Activated naive CD4-positive, alpha-beta T cell treated with anti-CD3 and anti-CD28 coated beads, Interleukin-2, amount 50 U/mL, for 16 hours (primary cell): Measurements from ENCODE around the gene DVL1.

Experiments
- DNase-seq: peaks from one replicate; pipeline ENCODE4 v3.0.0-alpha.2; 2020

DVL1 gene

DNA sequence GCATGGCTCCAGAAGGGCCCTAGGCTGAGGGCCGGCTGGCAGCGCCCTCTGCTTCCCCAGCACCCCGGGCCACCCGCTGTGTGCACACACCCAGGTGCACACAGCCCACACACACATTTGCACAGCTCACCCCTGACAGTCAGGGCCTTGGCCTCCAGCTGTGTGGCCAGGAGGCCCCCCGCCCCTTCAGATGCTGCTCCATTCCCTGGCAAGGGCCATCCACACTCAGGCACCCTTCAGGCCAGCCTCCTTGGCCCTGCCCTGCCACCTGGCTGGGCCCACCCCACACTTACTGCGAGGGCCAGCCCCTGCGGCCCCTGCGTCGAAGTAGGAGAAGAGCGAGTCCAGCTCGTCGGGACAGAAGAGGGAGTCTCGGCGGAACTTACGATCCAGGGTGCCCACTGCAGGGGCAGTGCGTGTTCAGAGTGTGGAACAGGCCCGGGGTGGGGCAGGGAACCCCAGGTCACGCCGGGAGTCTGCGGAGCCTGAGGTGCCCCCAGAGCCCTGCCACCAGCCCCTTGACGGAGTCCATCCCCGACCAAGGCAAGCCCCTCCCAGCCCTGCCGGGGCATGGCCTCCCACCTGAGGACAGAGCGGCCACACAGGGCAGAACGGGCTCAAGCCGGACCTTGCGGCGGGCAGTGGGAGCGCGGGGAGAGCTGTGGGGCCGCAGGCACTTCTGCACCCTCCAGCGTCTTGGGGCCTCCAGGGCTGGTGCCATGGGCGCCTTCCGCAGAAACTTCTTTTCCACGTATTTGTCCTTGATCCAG, 53.9 kb downstream of the DVL1 start:
- DNase-seq = no peak

DNA sequence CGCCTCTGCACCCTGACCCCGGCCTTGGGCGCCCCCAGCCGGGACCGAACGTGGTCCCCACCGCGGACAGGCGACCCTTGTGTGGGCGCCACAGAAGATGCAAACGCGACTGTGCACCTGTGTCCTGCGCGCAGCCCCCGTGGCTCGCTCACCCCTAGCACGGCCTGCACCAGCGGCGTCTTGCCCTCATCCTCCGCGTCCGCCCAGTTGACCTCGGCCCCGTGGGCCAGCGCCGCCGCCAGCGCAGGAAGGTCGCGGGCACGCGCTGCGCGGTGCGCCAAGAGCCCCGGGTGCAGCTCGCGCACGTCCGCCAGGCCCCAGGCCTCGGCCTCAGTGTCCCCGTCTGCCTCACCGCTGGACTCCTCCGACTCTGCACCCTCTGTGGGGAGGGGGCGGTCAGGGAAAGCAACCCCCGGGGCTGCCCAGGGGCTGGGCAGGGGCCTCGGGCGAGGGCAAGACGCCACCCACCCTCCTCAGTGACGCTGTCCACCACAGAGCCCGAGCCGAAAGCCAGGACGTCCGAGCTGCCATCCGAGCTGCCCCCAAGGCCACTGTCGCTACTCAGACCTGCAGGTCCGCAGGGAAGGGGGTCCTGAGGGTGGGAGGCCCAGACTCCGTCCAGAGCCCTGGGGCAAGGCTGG, 54.8 kb downstream of the DVL1 start:
- no peak for DNase-seq

DNA sequence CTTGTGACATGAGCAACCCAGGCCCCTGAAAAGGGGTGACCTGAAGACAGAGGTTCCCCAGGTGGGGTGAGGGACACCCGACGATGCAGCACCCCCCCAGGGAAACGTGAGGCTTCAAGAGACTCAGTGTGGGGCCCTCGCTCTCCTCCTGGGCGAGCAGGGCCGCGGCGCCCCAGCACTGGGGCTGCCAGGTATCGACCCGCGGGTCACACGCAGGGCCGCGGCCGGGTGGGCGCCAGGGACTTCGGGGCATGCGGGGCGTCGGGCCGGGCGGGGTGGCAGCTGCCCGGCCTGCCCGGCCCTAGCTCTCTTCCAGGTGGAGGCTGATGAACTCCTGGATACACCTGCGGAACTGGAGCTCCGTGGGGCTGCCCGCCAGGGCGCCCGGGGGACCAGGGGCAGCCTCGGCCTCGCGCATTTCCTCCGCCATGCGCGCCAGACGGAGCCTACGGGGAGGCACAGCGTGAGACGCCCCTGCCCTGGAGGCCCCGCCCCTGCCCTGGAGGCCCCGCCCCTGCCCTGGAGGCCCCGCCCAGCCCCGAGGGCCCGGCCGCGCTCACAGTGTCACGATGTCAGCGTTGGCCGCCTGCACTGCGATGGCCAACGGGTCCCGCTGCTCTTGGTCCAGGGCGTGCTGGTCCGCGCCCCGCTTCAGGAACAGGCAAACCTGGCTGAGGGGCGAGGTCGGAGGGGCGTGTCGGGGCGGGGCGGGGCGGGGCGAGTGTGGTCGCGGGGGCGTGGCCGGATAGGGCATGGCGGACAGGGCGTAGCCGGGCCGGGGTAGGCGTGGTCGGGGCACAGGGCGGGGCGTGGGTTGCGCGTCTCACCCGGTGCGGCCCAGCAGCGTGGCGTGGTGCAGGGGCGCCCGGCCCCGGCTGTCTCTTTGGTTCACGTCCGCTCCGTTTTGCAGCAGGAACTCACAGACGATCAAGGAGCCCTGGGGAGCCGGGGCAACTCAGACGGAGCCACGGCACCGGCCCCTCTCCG, 55.7 kb downstream of the DVL1 start:
- no peak for DNase-seq

DNA sequence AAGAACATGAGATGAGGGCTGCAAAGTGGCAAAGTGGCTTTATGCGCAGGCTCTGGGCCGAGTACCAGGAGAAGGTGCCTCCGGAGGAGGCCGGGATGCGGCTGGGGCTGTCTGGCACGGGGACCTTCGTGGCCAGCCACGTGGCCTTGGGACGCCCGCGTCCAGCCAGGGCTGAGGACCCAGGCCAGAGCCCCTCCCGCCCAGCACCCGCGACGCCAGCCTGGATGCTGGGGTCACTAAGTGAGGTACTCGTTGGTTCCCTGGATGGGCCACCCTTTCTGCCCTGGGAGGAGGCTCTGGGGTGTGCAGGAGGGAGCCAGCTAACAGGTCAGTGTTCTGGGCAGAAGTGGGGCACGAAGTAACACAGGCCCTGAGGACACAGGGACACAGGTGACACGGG, 56.4 kb downstream of the DVL1 start:
- DNase-seq = no peak

DNA sequence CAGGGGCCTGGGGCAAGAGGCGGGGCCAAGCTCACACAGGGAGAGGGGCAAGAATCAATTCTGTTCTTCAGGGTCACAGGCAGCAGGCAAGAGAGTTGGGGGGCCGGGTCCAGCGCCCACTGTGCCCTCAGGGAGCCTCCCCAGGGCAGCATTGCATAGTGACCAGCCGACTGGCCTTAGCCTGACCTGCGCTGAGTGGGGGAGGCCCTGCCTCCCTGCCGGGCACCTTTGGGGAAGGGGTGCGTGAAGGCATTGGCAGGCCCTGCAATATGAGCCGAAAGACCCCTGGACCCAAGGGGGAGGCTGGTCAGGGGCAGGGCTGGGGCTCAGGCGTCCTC, 56.8 kb downstream of the DVL1 start:
- DNase-seq = no peak

DNA sequence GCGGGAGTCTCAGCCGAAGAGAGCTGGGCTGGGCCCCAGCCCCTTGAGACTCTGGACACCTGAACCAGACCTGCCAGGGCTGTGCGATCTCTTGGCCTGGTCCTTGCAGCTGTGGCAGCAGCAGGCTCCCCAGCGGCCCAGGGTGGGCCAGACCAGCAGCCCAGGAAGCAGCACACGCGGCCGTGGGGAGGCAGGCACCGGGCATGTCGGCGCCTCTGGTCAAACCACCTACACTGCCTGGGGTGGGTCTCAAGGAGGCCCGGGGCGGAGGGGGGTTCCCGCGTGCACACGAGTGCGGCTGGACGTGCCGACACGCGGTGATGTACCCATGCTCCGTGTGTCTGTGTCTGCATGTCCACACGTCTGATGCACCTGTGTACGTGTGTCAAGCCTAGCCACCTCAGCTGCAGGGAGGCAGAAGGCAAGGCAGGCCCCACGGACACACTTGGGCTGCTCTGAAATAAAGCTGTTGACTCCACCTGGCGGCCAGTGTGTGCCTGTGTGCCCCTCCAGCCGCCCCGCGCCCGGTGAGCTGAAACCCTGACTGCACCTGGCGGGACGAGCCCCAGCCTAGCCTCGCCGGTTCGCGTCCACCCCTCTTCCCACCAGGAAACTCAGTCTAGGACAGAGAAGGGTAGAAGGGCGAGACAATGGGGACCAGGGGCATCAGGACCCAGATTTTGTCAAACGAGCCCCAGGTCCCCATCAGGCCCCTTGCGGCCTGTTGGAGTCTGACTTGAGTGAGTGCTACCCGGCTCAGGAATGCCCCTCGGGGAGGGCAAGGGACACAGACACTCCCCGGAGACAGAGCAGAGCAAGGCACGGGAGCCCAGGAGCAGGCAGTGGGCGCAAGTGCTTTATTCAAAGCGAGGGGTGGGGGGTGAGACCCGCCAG, 57.4 kb downstream of the DVL1 start:
- peak; percentile 74 for DNase-seq

DNA sequence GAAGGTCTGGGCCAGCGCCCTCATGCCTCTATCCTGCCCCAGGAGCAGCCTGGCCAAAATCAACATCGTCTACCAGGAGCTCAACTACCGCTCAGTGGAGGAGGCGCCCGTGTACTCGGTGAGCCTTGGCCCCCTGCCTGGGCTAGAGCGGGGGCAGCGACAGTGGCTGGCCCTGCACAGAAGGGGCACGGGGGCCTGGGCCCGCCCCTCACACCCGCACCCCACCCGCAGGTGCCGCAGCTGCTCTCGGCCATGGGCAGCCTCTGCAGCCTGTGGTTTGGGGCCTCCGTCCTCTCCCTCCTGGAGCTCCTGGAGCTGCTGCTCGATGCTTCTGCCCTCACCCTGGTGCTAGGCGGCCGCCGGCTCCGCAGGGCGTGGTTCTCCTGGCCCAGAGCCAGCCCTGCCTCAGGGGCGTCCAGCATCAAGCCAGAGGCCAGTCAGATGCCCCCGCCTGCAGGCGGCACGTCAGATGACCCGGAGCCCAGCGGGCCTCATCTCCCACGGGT, 58.1 kb downstream of the DVL1 start:
- no peak for DNase-seq

DNA sequence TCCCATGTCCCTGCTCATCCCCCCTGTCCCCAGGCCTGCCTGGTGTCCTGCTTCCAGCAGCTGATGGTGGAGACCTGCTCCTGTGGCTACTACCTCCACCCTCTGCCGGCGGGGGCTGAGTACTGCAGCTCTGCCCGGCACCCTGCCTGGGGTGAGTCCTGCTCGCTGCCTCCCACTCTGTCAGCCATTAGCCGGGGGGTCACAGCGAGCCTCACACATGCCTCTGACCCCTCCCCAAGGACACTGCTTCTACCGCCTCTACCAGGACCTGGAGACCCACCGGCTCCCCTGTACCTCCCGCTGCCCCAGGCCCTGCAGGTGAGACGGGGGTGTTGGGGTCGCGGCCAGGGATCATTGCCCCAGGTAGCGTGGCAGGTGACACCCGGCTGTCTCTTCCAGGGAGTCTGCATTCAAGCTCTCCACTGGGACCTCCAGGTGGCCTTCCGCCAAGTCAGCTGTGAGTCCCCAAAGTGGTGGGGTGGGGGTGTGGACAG, 58.9 kb downstream of the DVL1 start:
- peak; percentile 75 for DNase-seq

DNA sequence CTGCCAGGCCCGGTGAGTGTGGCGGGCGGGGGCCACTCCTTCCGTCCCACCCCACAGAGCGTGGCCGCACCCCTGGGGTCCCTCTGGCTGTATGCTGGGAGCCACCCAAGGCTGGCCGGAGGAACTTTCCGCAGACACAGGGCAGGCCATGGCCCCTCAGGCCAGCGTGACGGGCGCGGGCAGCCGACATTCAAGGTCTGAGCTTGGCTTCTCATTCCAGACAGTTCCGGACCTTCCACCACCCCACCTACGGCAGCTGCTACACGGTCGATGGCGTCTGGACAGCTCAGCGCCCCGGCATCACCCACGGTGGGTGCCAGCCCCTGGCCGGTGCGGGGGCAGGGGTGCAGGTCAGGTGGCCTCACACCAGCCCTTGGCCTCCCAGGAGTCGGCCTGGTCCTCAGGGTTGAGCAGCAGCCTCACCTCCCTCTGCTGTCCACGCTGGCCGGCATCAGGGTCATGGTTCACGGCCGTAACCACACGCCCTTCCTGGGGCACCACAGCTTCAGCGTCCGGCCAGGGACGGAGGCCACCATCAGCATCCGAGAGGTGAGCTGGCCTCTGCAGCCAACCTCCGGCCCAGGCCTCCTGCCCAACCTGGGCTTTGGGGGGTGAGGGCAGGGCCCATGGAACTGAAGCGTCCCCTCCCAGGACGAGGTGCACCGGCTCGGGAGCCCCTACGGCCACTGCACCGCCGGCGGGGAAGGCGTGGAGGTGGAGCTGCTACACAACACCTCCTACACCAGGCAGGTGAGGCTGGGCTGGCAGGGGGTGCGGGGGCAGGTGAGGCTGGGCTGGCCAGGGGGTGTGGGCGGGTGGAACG, 61.7 kb downstream of the DVL1 start:
- no peak for DNase-seq

DNA sequence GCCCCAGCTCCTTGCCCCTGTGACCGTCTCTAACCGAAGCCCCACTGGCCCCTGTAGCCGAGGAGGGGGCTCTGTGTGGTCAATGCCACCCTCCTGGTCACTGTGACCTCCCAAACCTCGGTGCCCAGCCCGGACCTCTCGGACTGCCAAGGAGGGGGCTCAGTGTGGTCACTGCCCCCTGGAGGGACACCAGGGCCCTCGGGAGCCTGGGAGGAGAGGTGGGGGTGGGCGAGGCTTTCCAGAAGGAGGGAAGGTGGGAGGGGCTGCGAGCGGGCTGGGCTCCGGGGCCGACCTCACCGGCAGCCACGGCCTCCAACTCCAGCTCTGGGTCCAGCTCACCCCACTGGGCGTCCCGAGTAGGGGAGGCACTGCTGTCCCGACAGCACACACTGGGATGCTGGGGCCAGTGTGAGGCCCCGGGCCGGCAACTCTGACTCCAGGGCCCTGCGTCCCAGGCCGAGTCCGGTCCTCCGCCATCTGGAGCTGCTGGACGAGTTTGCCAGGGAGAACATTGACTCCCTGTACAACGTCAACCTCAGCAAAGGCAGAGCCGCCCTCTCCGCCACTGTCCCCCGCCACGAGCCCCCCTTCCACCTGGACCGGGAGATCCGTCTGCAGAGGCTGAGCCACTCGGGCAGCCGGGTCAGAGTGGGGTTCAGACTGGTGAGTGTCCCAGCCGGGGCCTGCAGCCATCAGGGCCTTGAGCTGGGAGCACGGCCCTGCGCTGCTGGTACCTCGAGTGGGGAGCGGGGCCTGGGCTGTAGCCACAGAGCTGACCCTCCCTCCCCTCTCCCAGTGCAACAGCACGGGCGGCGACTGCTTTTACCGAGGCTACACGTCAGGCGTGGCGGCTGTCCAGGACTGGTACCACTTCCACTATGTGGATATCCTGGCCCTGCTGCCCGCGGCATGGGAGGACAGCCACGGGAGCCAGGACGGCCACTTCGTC, 62.6 kb downstream of the DVL1 start:
- no peak for DNase-seq

DNA sequence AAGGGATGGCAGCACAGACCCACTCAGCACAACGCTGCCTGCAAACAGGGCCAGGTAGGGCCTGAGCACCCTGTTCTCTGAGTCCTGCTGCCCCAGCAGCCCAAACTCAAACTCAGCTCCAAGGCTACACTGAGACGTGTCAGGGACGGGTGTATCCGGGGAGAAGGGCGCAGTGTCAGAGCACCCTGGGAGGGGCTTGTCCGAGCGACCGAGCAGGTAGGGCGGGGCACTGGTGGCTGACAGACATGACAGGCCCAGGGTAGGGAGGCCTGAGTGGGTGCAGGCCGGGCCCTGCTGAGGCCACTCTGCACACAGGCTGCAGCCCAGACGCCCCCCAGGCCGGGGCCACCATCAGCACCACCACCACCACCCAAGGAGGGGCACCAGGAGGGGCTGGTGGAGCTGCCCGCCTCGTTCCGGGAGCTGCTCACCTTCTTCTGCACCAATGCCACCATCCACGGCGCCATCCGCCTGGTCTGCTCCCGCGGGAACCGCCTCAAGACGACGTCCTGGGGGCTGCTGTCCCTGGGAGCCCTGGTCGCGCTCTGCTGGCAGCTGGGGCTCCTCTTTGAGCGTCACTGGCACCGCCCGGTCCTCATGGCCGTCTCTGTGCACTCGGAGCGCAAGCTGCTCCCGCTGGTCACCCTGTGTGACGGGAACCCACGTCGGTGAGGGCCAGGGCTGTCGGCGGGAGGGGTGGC, 63.5 kb downstream of the DVL1 start:
- no peak for DNase-seq
